Stimulated activated CD4-positive, alpha-beta T cell treated with anti-CD3 and anti-CD28 coated beads, Interleukin-1b, Interleukin-23, amount 100 ng/mL, for 4 hours (primary cell): ENCODE data around the gene DR1.
"Not testable (repeated sequence)": the region's sequence is repeated elsewhere in the genome, so short reads cannot be mapped to it uniquely, and the experiment has no call there.

Experiments
- DNase-seq, 2 donors: peaks; one replicate each; pipeline ENCODE4 v3.0.0-alpha.2; 2020; ENCODE audit warnings: low read depth in 2 of 2

DR1 gene

DNA sequence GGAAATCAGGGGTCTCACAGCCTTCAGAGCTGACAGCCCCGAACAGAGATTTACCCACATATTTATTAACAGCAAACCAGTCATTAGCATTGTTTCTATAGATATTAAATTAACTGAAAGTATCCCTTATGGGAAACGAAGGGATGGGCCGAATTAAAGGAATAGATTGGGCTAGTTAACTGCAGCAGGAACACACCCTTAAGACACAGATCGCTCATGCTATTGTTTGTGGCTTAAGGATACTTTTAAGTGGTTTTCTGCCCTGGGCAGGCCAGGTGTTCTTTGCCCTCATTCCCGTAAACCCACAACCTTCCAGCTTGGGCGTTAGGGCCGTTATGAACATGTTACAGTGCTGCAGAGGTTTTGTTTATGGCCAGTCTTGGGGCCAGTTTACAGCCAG lies 40.6 kb downstream of the DR1 start:
- not testable (repeated sequence) for DNase-seq

DNA sequence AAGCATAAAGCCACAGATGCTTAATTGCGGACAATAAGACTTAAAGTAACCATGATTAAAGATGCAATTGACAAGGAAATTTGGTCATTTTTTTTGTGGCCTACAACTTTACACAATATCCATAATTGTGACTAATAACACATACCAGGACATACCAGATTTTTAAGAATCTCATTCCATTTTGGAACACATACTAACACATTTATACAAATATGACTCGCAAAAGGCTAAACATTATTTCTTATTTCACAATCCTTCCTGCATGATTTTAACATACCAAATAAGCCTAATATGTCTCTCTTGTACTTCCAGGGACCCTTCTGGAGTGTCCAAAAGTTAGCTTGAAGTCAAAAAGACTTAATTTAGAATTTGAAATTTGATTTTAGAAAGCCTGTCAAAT lies 48.8 kb downstream of the DR1 start:
- no peak for DNase-seq

DNA sequence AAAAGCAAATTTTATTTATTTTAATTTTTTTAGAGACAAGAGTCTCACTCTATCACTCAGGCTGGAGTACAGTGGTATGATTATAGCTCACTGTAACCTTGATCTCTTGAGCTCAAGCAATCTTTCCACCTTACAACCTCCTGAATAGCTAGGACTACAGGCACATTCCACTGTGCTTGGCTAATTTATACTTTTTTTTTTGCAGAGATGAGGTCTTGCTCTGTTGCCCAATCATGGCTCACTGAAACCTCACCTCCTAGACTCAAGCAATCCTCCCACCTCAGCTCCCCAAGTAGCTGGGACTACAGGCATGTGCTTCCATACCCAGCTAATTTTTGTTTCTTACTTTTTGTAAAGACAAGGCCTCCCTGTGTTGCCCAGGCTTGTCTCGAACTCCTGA lies 49.5 kb downstream of the DR1 start:
- no peak for DNase-seq

- DNase-seq: no peak
Observed at GRCh38 chr1:93399781-93400180, 54.1 kb downstream of the DR1 start.

DNA sequence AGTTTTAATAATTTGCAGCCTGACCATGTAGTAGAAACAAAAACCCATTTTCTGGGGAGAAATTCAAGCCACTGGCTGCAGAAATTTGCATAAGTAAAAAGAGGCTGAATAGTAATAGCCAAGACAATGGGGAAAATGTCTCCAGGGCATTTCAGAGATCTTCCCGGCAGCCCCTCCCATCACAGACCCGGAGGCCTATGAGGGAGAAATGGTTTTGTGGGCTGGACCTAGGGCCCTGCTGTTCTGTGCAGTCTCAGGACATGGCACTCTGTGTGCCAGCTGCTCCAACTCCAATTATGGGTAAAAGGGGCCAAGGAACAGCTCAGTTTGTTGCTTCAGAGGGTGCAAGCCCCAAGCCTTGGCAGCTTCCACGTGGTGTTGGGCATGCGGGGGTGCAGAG lies 62.5 kb downstream of the DR1 start:
- DNase-seq: no peak

DNA sequence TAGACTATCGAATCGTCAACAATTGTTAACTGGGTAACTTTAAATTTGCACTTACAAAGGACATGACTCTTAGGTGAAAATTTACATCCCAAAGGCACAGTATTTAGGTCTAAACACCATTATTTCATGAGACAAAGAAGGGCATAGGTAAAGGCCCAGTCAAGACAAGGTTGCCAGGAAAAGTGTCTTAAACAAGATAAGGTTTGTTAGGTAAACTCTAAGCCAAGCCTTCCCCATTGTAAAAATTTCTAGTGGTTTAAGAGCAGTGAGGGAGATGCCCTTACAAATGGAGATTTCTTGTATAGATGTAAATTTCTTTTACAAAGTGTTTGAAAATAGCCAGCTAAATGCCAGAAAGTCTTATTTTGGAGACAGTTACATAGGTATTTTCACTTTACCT lies 65.3 kb downstream of the DR1 start:
- no peak for DNase-seq

DNA sequence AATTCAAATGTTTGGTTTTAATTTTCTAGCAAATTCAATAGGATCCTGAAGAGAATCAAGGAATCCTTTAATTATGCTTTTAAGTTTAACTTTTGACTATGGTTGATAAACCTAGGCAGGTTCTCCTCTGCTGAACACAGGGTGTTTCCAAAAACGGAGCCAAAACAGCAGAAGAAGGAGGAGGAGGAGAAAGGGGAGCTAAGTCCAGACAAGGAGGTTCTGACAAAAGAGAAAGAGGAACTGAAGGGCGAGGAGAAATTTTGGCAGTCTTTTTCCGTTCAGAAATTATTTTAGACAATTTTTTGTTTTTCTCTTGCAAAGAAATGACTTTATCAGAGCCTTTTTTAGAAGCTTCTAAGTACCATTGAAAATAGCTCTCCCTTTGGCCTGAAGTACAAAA lies 69.0 kb downstream of the DR1 start:
- DNase-seq: no peak

- DNase-seq: no peak
Observed at GRCh38 chr1:93415296-93415695, 69.6 kb downstream of the DR1 start.

DNA sequence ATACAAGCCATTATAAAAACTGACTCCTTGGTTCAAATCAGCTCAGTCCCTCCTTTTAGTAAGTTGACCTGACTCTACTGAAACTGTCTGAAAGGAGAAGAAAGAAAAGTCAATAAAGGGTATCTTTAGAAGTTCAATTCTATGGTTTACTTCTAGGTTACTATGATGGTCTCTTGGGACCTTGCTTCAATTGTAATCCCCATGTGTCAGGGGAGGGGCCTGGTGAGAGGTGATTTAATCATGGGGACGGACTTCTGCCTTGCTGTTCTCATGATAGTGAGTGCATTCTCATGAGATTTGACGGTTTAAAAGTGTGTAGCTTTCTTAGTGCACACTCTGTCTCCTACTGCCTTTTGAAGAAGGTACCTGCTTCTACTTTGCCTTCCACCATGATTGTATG lies 70.5 kb downstream of the DR1 start:
- no peak for DNase-seq
